Stimulated activated CD4-positive, alpha-beta T cell treated with anti-CD3 and anti-CD28 coated beads, Interleukin-15, amount 100 ng/mL, for 1 hour (primary cell): ENCODE measurements around the gene BCCIP.

Source experiments
- DNase-seq, 2 donors: peaks; one replicate each; pipeline ENCODE4 v3.0.0-alpha.2; 2020; ENCODE audit warnings: low read depth in 1 of 2, low spot score in 1 of 2

BCCIP gene

GRCh38 chr10:125797994-125798662, 25.2 kb upstream of the BCCIP start:
- no peak for DNase-seq

GRCh38 chr10:125799451-125800182, 23.7 kb upstream of the BCCIP start:
- no peak for DNase-seq

- DNase-seq = no peak
These were observed 21.8 kb upstream of the BCCIP start for GRCh38 chr10:125801574-125801973.

GRCh38 chr10:125802131-125802530, 21.2 kb upstream of the BCCIP start:
- no peak for DNase-seq

DNA sequence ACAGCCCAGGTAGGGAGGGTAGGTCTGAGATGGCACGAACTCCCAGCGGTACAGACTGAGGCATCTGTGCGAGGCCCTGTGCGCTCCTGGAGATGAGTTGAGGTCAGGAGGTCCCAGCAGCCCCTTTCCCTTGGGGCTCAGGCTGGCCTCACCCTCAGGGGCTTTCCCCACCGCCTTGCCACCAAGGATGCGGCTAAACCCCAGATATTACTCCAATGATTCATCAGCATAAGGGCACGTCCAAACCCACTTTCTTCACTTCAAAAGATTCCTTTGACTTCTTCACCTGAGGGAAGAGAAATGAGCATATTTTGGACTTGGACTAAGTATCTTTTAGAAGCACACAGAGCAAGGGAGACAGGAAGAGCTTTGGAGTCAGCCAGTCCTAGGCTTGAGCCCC, 20.6 kb upstream of the BCCIP start:
- DNase-seq = no peak

DNA sequence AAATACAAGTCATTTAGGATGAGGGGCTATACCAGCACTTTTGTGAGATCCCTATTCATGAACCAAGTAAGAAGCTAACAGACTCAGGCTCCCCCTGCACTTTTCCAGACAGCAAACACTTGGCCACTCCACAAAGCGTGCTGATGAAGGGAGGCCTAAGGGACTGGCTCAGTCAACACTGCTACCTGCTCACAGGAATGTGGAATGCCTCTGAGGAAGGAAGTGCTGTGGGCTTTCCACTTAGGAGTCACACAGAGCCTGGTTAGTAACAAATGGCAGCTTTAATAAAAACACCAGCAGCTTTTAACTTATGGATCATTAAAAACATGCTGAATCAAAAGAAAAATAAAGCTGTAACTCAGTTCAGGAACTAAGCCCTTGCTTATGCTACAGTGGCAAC, 15.3 kb upstream of the BCCIP start:
- no peak for DNase-seq

- no peak for DNase-seq
These were observed 12.1 kb upstream of the BCCIP start for GRCh38 chr10:125811251-125811650.

- no peak for DNase-seq
These were observed 11.1 kb upstream of the BCCIP start for GRCh38 chr10:125812128-125812750.

DNA sequence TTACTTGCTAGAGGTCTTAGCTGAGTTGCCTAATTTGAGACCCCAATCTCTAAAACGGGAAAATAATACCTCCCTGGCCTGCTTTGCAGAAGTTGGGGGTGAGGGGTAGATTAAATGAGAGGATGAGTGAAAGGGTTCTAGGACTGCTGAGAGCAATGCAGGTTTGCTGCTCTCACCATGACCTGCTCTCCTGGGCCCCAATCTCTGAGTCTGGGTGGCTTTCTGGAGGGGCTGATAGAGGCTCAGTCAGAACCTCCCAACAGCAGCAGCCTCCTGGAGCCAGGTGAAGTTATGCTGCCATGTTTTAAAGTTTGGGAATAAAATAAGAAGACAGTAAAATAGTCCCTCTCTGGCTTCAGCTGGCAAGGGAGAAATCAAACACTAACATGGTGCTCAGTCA, 7.6 kb upstream of the BCCIP start:
- no peak for DNase-seq

DNA sequence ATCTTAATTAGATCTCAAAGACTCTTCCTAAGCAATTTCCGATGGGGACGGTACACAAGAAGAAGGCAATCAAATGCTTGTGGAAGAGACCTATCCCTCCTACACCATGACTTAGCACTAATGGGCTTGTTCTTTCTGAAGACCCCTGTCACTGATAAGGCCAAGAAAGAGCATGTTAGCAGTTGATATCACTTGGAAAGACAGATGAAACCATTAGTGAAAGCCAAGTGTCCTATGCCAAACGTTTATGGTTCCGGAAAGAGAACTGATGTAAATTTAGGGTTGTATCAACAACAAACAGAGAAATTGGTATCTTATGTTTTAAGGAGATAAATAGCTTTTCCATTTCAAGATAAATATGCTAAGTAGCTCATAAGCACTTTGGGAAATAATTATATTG, 6.8 kb upstream of the BCCIP start:
- no peak for DNase-seq

- no peak for DNase-seq
These were observed 5.9 kb upstream of the BCCIP start for GRCh38 chr10:125817337-125817946.

- DNase-seq = no peak
These were observed 2.6 kb upstream of the BCCIP start for GRCh38 chr10:125820701-125821100.

- no peak for DNase-seq
These were observed 411 bp downstream of the BCCIP start for GRCh38 chr10:125823663-125824251.

DNA sequence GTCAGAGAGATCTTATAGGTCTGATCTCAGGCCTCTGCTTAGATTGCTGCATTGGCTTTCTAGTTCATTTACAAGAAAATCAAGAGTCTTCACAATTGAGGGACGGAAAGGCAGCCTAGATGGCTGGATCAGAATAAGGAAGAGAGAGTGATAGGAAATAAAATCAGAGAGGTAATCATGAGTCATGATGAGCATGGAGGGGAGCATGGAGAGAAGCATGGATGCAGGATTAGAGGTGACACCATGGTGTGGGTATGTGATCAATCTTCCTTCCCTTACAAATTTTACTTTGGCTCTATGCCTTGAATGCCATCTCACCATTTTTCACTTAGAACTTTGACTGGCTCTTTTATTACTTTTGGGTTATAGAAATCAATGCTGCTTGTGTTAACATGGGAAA, 1.4 kb downstream of the BCCIP start:
- no peak for DNase-seq

DNA sequence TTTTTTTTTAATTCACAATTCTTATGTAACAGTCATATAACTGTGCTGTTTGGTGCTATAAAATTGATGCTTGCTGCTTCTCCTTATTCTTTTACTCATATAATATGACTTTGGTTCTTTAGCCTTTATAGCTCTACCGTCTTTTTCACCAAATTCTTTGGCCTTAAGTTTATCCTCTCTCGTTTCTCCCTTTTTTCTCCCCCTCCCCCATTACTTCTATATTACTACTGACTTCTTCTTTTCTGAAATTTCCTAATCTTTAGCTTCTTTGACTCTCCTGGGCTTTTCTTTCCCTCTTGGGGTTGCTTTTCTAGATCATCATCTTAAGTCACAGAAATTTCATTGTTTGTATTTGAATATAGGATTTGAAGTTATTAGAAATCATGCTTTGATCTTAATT, 3.8 kb downstream of the BCCIP start:
- no peak for DNase-seq

GRCh38 chr10:125828311-125828710, 5.0 kb downstream of the BCCIP start:
- no peak for DNase-seq

GRCh38 chr10:125836746-125837145, 13.4 kb downstream of the BCCIP start:
- no peak for DNase-seq

- DNase-seq = no peak
These were observed 15.6 kb downstream of the BCCIP start for GRCh38 chr10:125838802-125839575.

DNA sequence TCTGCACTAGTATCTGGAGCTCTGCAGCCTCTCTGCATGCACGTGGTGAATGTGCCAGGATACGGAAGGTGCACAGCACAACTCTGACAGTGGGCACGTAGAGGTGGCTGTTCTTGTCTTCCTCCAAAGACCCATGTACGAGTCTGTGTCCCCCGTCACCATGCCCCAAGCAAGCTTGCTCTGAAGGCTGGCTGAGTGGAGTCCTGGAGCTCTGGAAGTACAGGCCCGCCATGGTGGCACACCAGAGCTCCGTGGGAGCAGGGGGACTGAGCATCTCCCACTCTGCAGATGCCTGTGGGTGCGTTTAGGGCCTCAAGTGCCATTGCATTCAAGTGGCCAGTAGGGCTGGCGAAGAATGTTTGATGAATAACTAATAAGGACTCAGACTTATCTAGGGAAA, 17.1 kb downstream of the BCCIP start:
- DNase-seq = no peak

DNA sequence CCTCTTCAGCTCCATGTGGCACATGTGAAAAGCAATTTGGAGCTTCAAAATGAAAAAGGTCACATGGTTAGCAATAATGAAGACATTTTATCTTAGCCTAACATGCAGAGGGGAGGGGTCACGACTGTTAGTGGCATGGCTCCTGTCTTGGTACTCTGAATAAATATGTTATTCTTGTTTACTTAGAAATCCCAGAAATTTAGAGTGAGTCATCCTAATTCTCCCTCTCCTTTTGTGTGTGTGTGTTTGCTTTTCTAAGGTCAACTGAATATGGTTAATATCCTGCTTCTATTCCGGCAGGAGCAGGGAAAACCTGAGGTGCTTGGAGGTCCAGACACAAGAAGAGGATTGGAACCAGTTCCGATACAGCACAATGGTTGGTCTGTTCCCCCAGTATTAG, 17.6 kb downstream of the BCCIP start:
- DNase-seq = no peak
